SU-DHL-6 (cell line): ENCODE measurements around the gene KCNK16.

Experiments
- H2AFZ ChIP-seq: fragments of 200-600 bp; sonication (generic); 2 replicates; pipeline ENCODE4 v1.6.1; 2014; ENCODE audit warnings: low read depth, mild to moderate bottlenecking, moderate library complexity, mixed read lengths, antibody characterized with exemption, low read length; ENCODE audit not compliant: severe bottlenecking
- H3F3A ChIP-seq: fragments of 200-600 bp; shearing (Covaris generic); 2 replicates; pipeline ENCODE4 v1.6.0; 2016; ENCODE audit warnings: antibody characterized with exemption, mild to moderate bottlenecking; ENCODE audit not compliant: insufficient read depth
- H3K27ac ChIP-seq: fragments of 200-600 bp; sonication (generic); 2 replicates; pipeline ENCODE4 v1.5.1; 2016; ENCODE audit warnings: low read depth, mild to moderate bottlenecking, low read length, moderate library complexity, mixed read lengths
- H3K27me3 ChIP-seq: fragments of 200-600 bp; sonication (generic), shearing (Covaris generic); 2 replicates; pipeline ENCODE4 v1.6.0; 2014; ENCODE audit warnings: mild to moderate bottlenecking, low read length
- H3K36me3 ChIP-seq: fragments of 200-600 bp; sonication (generic); 2 replicates; pipeline ENCODE4 v1.6.1; 2014; ENCODE audit warnings: mild to moderate bottlenecking, low read length, mixed read lengths
- H3K4me2 ChIP-seq: fragments of 300-600, 200-600 bp; shearing (Covaris generic), sonication (generic); 2 replicates; pipeline ENCODE4 v1.6.0; 2014; ENCODE audit warnings: low read length, low read depth, mild to moderate bottlenecking; ENCODE audit not compliant: poor library complexity, severe bottlenecking
- H3K4me3 ChIP-seq: fragments of 200-600 bp; sonication (generic); 2 replicates; pipeline ENCODE4 v1.5.1; 2014; ENCODE audit warnings: antibody characterized with exemption, low read length, mild to moderate bottlenecking, mixed read lengths; ENCODE audit not compliant: insufficient read depth, poor library complexity, severe bottlenecking
- H3K79me2 ChIP-seq: fragments of 200-600 bp; sonication (generic); 2 replicates; pipeline ENCODE4 v1.6.1; 2014; ENCODE audit warnings: mild to moderate bottlenecking, low read length, moderate library complexity; ENCODE audit not compliant: insufficient read depth
- H3K9ac ChIP-seq: fragments of 200-600 bp; sonication (generic); 2 replicates; pipeline ENCODE4 v1.7.0; 2014; ENCODE audit warnings: mild to moderate bottlenecking, low read length
- H3K9me2 ChIP-seq: fragments of 200-600 bp; sonication (generic); replicated peaks from 2 replicates; pipeline ENCODE4 v1.6.1; 2014; ENCODE audit warnings: low read length; ENCODE audit not compliant: insufficient read depth
- H3K9me3 ChIP-seq: fragments of 200-600 bp; sonication (generic); 2 replicates; pipeline ENCODE4 v1.6.1; 2014; ENCODE audit warnings: low read length, mixed read lengths; ENCODE audit not compliant: insufficient read depth
- H4K20me1 ChIP-seq: fragments of 200-600 bp; sonication (generic); 2 replicates; pipeline ENCODE4 v1.6.1; 2014; ENCODE audit warnings: low read depth, mild to moderate bottlenecking, antibody characterized with exemption, low read length, moderate library complexity, mixed read lengths
- CTCF ChIP-seq: fragments of 200-600 bp; sonication (generic); IDR thresholded peaks from one replicate; pipeline ENCODE4 v1.5.1; 2017; ENCODE audit warnings: antibody characterized with exemption, mild to moderate bottlenecking, low read length, moderate library complexity; ENCODE audit not compliant: insufficient read depth, poor library complexity, severe bottlenecking
- EZH2phosphoT487 ChIP-seq: fragments of 200-600 bp; sonication (generic), shearing (Covaris generic); conservative IDR thresholded peaks from 2 replicates; pipeline ENCODE4 v1.6.1; 2018; ENCODE audit warnings: mild to moderate bottlenecking, antibody characterized with exemption, low read length, moderate library complexity, mixed read lengths

Gene KCNK16

GRCh38 chr6:39296745-39297640 is 25.5 kb downstream of the KCNK16 start:
- no peaks in the 10 kb centered on the region for H3K9me3 ChIP-seq
- no peaks in the 10 kb centered on the region for H3F3A ChIP-seq
- H3K79me2 ChIP-seq = no peaks in the 10 kb centered on the region
- no peak overlapping the region for H3K27ac ChIP-seq
- no peaks in the 10 kb centered on the region for H3K36me3 ChIP-seq
- H3K27me3 ChIP-seq = no peaks in the 10 kb centered on the region
- TF ChIP-seq EZH2phosphoT487 (no peak), CTCF (no peak)
- no peaks in the 10 kb centered on the region for H3K9me2 ChIP-seq
- no peak overlapping the region for H2AFZ ChIP-seq
- H3K4me3 ChIP-seq = no peak overlapping the region
- H3K4me2 ChIP-seq = no peak overlapping the region
- H4K20me1 ChIP-seq = no peaks in the 10 kb centered on the region
- no peak overlapping the region for H3K9ac ChIP-seq

- TF ChIP-seq EZH2phosphoT487 = no peak
- no peak for TF ChIP-seq CTCF
These were observed 26.9 kb downstream of the KCNK16 start for GRCh38 chr6:39295611-39296011.

GRCh38 chr6:39294899-39295298 is 27.6 kb downstream of the KCNK16 start:
- no peak overlapping the region for H3K4me2 ChIP-seq
- no peak overlapping the region for H3K9ac ChIP-seq
- no peak overlapping the region for H2AFZ ChIP-seq
- H3K9me3 ChIP-seq = no peaks in the 10 kb centered on the region
- no peaks in the 10 kb centered on the region for H3K9me2 ChIP-seq
- H3K4me3 ChIP-seq = no peak overlapping the region
- no peak overlapping the region for H3K27ac ChIP-seq
- H3K36me3 ChIP-seq = no peaks in the 10 kb centered on the region
- no peaks in the 10 kb centered on the region for H3F3A ChIP-seq
- TF ChIP-seq EZH2phosphoT487 (no peak), CTCF (no peak)
- H3K79me2 ChIP-seq = no peaks in the 10 kb centered on the region
- no peaks in the 10 kb centered on the region for H3K27me3 ChIP-seq
- no peaks in the 10 kb centered on the region for H4K20me1 ChIP-seq

More at GRCh38 chr6:39295611-39296011, 26.9 kb downstream of the KCNK16 start:
- no peaks in the 10 kb centered on the region for H3K79me2 ChIP-seq
- H3K4me3 ChIP-seq = no peak overlapping the region
- no peaks in the 10 kb centered on the region for H3K9me3 ChIP-seq
- H3K27me3 ChIP-seq = no peaks in the 10 kb centered on the region
- H3K9ac ChIP-seq = no peak overlapping the region
- no peaks in the 10 kb centered on the region for H3K9me2 ChIP-seq
- H2AFZ ChIP-seq = no peak overlapping the region
- H3K36me3 ChIP-seq = no peaks in the 10 kb centered on the region
- no peaks in the 10 kb centered on the region for H4K20me1 ChIP-seq
- H3K27ac ChIP-seq = no peak overlapping the region
- H3F3A ChIP-seq = no peaks in the 10 kb centered on the region
- no peak overlapping the region for H3K4me2 ChIP-seq
